Breast epithelium (tissue), 3 donors: Measurements from ENCODE around the gene MYRF.

Experiments
- CTCF ChIP-seq, 3 donors: fragments of 450-650 bp; IDR thresholded peaks; one replicate each; pipeline ENCODE4 v1.5.1; 2016 to 2017; ENCODE audit warnings: antibody characterized with exemption in 3 of 3, mild to moderate bottlenecking in 3 of 3, moderate library complexity in 3 of 3
- POLR2AphosphoS5 ChIP-seq, 3 donors: sonication (generic); formaldehyde crosslinking; IDR thresholded peaks; one replicate each; pipeline ENCODE4 v1.6.1; 2017; ENCODE audit warnings: antibody characterized with exemption in 3 of 3

DNA sequence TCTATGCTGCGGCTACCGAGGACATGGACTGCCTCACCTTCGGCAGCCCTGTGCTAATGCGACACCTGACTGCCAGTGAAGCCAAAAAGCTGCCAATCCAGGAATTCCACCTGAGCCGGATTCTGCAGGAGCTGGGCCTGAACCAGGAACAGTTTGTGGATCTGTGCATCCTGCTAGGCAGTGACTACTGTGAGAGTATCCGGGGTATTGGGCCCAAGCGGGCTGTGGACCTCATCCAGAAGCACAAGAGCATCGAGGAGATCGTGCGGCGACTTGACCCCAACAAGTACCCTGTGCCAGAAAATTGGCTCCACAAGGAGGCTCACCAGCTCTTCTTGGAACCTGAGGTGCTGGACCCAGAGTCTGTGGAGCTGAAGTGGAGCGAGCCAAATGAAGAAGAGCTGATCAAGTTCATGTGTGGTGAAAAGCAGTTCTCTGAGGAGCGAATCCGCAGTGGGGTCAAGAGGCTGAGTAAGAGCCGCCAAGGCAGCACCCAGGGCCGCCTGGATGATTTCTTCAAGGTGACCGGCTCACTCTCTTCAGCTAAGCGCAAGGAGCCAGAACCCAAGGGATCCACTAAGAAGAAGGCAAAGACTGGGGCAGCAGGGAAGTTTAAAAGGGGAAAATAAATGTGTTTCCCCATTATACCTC is 43.6 kb downstream of the MYRF start:
- TF ChIP-seq CTCF (IDR thresholded peaks at IDR 0.05) (no peak), POLR2AphosphoS5 (IDR thresholded peaks at IDR 0.05) (no peak)
